GM12801 (cell line): ENCODE results near the gene UBAC2.

ENCODE experiments used
- CTCF ChIP-seq: IDR thresholded peaks from one replicate; pipeline ENCODE4 v1.5.1; 2011; ENCODE audit warnings: control low read depth; ENCODE audit not compliant: insufficient read length; ENCODE audit errors: extremely low read depth

Gene UBAC2

GRCh38 chr13:99307648-99308339 lies 107.1 kb downstream of the UBAC2 start:
- no peak for TF ChIP-seq CTCF

- no peak for TF ChIP-seq CTCF
Measured at GRCh38 chr13:99308471-99309087, 107.9 kb downstream of the UBAC2 start.

GRCh38 chr13:99310382-99311031 lies 109.9 kb downstream of the UBAC2 start:
- TF ChIP-seq CTCF: no peak

- no peak for TF ChIP-seq CTCF
Measured at GRCh38 chr13:99311137-99311536, 110.5 kb downstream of the UBAC2 start.

GRCh38 chr13:99311748-99312492 lies 111.3 kb downstream of the UBAC2 start:
- no peak for TF ChIP-seq CTCF

GRCh38 chr13:99312493-99312883 lies 111.8 kb downstream of the UBAC2 start:
- no peak for TF ChIP-seq CTCF

GRCh38 chr13:99313501-99313900 lies 112.8 kb downstream of the UBAC2 start:
- no peak for TF ChIP-seq CTCF
